Fibroblast of lung (primary cell): Measurements from ENCODE around the gene LPP.

ENCODE experiments used
- EZH2 ChIP-seq: IDR thresholded peaks from 2 replicates; pipeline ENCODE4 v1.5.1; 2012; ENCODE audit warnings: low read length, control low read depth, mild to moderate bottlenecking; ENCODE audit errors: missing control alignments
- TF ChIP-seq, protein P1 (sequence below), 2 donors: IDR thresholded peaks in 1 of 2; conservative IDR thresholded peaks in 1 of 2; 1 replicate in 1 of 2; 2 replicates in 1 of 2; pipeline ENCODE4 v1.5.1; 2011 to 2012; ENCODE audit warnings: low read length in 2 of 2, control low read depth in 1 of 2, inconsistent platforms in 1 of 2, low read depth in 1 of 2, mild to moderate bottlenecking in 1 of 2

DNA sequence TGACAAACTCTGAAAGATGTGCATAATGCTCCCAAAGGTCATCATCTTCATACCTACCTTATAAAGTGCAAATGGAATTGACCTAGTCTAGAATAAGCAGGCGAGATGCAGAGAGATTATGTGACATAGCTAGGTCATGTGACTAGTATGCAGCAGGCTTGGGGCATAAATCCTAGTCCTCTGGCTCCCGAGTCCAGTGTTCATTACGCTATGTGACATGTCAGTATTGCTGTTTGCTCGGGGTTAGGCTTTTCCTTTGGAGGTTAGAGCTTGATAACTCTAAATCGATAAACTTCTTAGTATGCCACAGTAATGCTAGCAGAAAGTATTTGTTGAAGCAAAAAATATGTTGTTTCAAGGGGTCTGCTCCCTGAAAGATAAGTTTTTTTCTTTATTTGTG, 536.1 kb downstream of the LPP start:
- TF ChIP-seq, protein P1, sequence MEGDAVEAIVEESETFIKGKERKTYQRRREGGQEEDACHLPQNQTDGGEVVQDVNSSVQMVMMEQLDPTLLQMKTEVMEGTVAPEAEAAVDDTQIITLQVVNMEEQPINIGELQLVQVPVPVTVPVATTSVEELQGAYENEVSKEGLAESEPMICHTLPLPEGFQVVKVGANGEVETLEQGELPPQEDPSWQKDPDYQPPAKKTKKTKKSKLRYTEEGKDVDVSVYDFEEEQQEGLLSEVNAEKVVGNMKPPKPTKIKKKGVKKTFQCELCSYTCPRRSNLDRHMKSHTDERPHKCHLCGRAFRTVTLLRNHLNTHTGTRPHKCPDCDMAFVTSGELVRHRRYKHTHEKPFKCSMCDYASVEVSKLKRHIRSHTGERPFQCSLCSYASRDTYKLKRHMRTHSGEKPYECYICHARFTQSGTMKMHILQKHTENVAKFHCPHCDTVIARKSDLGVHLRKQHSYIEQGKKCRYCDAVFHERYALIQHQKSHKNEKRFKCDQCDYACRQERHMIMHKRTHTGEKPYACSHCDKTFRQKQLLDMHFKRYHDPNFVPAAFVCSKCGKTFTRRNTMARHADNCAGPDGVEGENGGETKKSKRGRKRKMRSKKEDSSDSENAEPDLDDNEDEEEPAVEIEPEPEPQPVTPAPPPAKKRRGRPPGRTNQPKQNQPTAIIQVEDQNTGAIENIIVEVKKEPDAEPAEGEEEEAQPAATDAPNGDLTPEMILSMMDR (conservative IDR thresholded peaks at IDR 0.05 in 1 of 2, IDR thresholded peaks at IDR 0.05 in 1 of 2; ENCODE audit: low read depth in 1 of 2, low read length in 2 of 2) = no peak
- TF ChIP-seq EZH2 = no peak
